Nephron (organoid): ENCODE data around the gene THADA.
A peak's percentile ranks its signal among the peaks of the same experiment; 100 is the strongest.

Experiments used
- H3K27ac Mint-ChIP-seq, 3 experiments: 2 replicates each; pipeline ENCODE4 v1.8.0; 2020; ENCODE audit warnings: mixed read lengths in 3 of 3, mild to moderate bottlenecking in 2 of 3, moderate library complexity in 1 of 3
- H3K27me3 Mint-ChIP-seq: 2 replicates; pipeline ENCODE4 v1.8.0; 2021; ENCODE audit warnings: low read depth, mild to moderate bottlenecking, moderate library complexity, mixed read lengths
- H3K36me3 Mint-ChIP-seq: 2 replicates; pipeline ENCODE4 v1.8.0; 2020; ENCODE audit warnings: low read depth, mixed read lengths
- H3K4me1 Mint-ChIP-seq: 2 replicates; pipeline ENCODE4 v1.8.0; 2020; ENCODE audit warnings: mixed read lengths
- H3K4me3 Mint-ChIP-seq, 3 experiments: 2 replicates each; pipeline ENCODE4 v1.8.0; 2020; ENCODE audit warnings: mild to moderate bottlenecking in 3 of 3, mixed read lengths in 3 of 3, moderate library complexity in 2 of 3
- H3K9me3 Mint-ChIP-seq: 2 replicates; pipeline ENCODE4 v1.8.0; 2020; ENCODE audit warnings: mixed read lengths
- TF ChIP-seq, protein P1 (sequence below), 3 experiments: fragments of 200-600 bp; sonication (generic); IDR thresholded peaks; one replicate each; pipeline ENCODE4 v1.5.0; 2021; ENCODE audit warnings: antibody characterized with exemption in 3 of 3; ENCODE audit not compliant: unreplicated experiment in 3 of 3

Gene THADA

DNA sequence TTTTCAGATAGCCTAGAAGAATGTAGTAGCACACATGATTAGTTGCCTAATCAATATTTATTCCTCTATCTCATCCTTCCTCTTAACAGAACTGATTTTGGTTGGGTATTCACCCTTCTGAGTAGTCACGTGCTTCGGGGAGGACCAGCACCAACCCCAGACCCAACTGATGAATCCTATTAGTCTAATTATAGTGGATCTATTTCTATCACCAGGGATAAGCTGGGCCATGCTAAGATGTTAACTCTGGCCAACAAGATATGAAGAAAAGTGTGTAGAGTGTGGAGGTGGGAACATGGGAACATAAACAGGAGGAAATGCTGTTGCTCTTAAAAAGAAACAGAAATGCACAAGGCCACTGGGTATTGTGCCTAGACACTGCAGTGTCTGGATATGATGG is 119.9 kb downstream of the THADA start:
- Mint-ChIP-seq H3K4me1 (peaks cover 48% of the 10 kb centered on the region), H3K27ac (peak overlapping the region; percentile 3 to 25 (median 23)), H3K4me3 (no peak overlapping the region), H3K9me3 (no peaks in the 10 kb centered on the region), H3K36me3 (peaks cover 5% of the 10 kb centered on the region), H3K27me3 (no peaks in the 10 kb centered on the region)
- TF ChIP-seq, protein P1, sequence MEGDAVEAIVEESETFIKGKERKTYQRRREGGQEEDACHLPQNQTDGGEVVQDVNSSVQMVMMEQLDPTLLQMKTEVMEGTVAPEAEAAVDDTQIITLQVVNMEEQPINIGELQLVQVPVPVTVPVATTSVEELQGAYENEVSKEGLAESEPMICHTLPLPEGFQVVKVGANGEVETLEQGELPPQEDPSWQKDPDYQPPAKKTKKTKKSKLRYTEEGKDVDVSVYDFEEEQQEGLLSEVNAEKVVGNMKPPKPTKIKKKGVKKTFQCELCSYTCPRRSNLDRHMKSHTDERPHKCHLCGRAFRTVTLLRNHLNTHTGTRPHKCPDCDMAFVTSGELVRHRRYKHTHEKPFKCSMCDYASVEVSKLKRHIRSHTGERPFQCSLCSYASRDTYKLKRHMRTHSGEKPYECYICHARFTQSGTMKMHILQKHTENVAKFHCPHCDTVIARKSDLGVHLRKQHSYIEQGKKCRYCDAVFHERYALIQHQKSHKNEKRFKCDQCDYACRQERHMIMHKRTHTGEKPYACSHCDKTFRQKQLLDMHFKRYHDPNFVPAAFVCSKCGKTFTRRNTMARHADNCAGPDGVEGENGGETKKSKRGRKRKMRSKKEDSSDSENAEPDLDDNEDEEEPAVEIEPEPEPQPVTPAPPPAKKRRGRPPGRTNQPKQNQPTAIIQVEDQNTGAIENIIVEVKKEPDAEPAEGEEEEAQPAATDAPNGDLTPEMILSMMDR (IDR thresholded peaks at IDR 0.05; ENCODE audit: unreplicated experiment in 3 of 3), result no peak

DNA sequence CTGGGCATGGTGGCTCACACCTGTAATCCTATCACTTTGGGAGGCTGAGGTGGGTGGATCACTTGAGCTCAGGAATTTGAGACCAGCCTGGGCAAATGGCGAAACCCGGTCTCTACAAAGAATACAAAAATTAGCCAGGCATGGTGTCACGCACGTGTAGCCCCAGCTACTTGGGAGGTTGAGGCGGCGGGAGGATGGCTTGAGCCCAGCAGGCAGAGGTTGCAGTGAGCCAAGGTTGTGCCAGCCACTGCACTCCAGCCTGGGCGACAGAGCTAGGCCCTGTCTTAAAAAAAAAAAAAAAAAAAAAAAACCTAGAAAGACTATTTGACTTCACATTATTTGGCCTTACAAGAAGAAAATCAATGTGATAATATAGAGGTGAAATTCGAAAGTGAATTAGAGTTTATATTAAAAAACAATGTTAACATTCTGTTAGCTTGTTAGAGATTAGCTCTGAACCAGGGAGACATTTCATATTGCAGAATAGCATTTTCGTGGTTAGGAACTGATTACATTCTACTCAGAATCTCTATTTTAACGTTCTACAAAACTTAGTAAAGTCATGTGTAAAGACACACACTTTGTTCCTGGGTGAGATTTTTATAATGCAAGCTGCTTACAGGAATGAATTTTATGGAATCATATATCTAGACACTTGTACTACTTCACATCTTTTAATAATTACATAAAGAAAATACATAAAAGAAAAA is 120.5 kb downstream of the THADA start:
- peak overlapping the region in 1 of 3 experiments; percentile 58 for H3K27ac Mint-ChIP-seq
- H3K4me1 Mint-ChIP-seq, result peaks cover 48% of the 10 kb centered on the region
- TF ChIP-seq, protein P1 (IDR thresholded peaks at IDR 0.05; ENCODE audit: unreplicated experiment in 3 of 3), result no peak
- no peaks in the 10 kb centered on the region for H3K9me3 Mint-ChIP-seq
- H3K27me3 Mint-ChIP-seq, result no peaks in the 10 kb centered on the region
- H3K4me3 Mint-ChIP-seq, result no peak overlapping the region
- peaks cover 8% of the 10 kb centered on the region for H3K36me3 Mint-ChIP-seq

DNA sequence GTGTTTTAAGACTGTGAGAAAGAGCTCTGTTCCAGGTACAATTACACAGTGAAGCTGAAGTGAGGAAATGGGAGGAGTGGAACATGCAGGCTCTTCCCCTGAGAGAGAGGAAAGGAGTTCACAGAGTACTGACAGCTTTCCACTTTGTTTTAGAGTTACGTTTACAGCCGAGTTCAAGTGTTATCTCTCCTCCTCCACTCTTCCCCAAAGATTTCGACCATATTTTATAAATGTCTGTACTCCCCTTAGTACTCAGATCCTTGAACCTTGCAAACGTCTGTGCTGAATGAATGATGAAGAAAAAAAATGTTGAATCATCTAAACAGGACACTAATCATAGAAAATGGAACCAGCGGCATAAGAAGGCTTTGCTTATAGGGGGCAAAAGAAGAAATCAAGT is 121.6 kb downstream of the THADA start:
- Mint-ChIP-seq H3K27me3 (no peaks in the 10 kb centered on the region), H3K4me3 (no peak overlapping the region), H3K36me3 (peaks cover 8% of the 10 kb centered on the region), H3K4me1 (peaks cover 49% of the 10 kb centered on the region), H3K9me3 (no peaks in the 10 kb centered on the region), H3K27ac (peak overlapping the region; percentile 39 to 61 (median 58))
- TF ChIP-seq, protein P1 (IDR thresholded peaks at IDR 0.05; ENCODE audit: unreplicated experiment in 3 of 3), result no peak

DNA sequence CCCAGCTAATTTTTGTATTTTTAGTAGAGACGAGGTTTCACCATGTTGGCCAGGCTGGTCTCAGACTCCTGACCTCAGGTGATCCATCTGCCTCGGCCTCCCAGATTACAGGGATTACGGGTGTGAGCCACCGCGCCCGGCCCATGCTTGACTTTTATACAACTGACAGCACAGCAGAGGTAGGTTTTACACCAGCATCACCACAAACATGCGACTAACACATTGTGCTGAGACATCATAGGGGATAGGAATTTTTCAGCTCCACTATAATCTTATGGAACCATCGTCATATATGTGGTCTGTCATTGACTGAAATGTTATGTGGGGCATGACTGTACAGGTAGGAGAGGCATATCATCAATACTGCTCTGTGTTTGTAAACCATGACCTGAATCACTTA is 122.1 kb downstream of the THADA start:
- H3K4me3 Mint-ChIP-seq, result no peak overlapping the region
- H3K27me3 Mint-ChIP-seq, result no peaks in the 10 kb centered on the region
- H3K9me3 Mint-ChIP-seq, result no peaks in the 10 kb centered on the region
- H3K4me1 Mint-ChIP-seq, result peaks cover 53% of the 10 kb centered on the region
- H3K27ac Mint-ChIP-seq, result peak overlapping the region; percentile 39 to 61 (median 58)
- TF ChIP-seq, protein P1 (IDR thresholded peaks at IDR 0.05; ENCODE audit: unreplicated experiment in 3 of 3), result no peak
- peaks cover 8% of the 10 kb centered on the region for H3K36me3 Mint-ChIP-seq

DNA sequence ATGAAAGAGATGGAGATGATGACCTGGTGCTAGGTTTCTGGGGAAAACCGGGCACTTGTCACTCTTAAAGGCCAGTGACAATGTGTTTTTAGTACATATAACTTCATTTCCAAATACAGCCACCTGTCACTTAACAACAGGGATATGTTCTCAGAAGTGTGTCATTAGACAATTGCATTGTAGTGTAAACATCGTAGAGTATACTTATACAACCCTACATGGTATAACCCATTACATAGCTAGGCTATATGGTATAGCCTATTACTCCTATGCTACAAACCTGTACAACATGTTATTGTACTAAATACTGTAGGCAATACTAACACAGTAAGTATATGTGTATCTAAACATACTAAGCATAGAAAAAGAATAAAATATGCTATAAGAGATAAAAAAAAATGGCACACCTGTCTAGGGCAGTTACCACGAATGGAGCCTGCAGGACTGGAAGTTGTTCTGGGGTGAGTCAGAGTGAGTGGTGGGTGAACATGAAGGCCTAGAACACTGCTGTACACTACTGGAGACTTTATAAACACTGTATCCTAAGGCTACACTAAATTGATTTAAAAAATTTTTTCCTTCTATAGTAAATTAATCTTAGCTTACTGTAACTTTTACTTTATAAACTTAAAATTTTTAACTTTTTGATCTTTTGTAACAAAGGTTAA is 123.2 kb downstream of the THADA start:
- Mint-ChIP-seq H3K9me3 (no peaks in the 10 kb centered on the region), H3K4me1 (peaks cover 53% of the 10 kb centered on the region), H3K27ac (no peak overlapping the region), H3K4me3 (no peak overlapping the region), H3K36me3 (peaks cover 8% of the 10 kb centered on the region), H3K27me3 (no peaks in the 10 kb centered on the region)
- TF ChIP-seq, protein P1 (IDR thresholded peaks at IDR 0.05; ENCODE audit: unreplicated experiment in 3 of 3), result no peak
